ENCODE data around the gene CAMK1G. TPM values are rescaled to one million over a fixed set of nuclear protein-coding genes. Genes with fewer than 3 reads are reported as not detected.

The CAMK1G gene
- total RNA-seq, 1 donor from 2014 or later, result 2.4 TPM

- Mint-ChIP-seq H3K9me3 (ENCODE audit: low read depth) (no peaks in the 10 kb centered on the region), H3K27me3 (peaks cover 10% of the 10 kb centered on the region), H3K4me1 (ENCODE audit: low read depth) (peaks cover 5% of the 10 kb centered on the region), H3K4me3 (ENCODE audit: low read depth) (no peak overlapping the region), H3K36me3 (ENCODE audit: insufficient read depth) (no peaks in the 10 kb centered on the region), H3K27ac (no peak overlapping the region)
- TF ChIP-seq, protein P1, sequence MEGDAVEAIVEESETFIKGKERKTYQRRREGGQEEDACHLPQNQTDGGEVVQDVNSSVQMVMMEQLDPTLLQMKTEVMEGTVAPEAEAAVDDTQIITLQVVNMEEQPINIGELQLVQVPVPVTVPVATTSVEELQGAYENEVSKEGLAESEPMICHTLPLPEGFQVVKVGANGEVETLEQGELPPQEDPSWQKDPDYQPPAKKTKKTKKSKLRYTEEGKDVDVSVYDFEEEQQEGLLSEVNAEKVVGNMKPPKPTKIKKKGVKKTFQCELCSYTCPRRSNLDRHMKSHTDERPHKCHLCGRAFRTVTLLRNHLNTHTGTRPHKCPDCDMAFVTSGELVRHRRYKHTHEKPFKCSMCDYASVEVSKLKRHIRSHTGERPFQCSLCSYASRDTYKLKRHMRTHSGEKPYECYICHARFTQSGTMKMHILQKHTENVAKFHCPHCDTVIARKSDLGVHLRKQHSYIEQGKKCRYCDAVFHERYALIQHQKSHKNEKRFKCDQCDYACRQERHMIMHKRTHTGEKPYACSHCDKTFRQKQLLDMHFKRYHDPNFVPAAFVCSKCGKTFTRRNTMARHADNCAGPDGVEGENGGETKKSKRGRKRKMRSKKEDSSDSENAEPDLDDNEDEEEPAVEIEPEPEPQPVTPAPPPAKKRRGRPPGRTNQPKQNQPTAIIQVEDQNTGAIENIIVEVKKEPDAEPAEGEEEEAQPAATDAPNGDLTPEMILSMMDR (IDR thresholded peaks at IDR 0.05; ENCODE audit: unreplicated experiment), result peak; percentile 45
- DNase-seq (ENCODE audit: low spot score, unreplicated experiment), result no peak
Observed at GRCh38 chr1:209590405-209590804, 6.9 kb downstream of the CAMK1G start.

- Mint-ChIP-seq H3K36me3 (ENCODE audit: insufficient read depth) (no peaks in the 10 kb centered on the region), H3K27me3 (peaks cover 10% of the 10 kb centered on the region), H3K4me3 (ENCODE audit: low read depth) (no peak overlapping the region), H3K4me1 (ENCODE audit: low read depth) (no peaks in the 10 kb centered on the region), H3K9me3 (ENCODE audit: low read depth) (no peaks in the 10 kb centered on the region), H3K27ac (no peak overlapping the region)
- TF ChIP-seq, protein P1 (IDR thresholded peaks at IDR 0.05; ENCODE audit: unreplicated experiment), result no peak
- DNase-seq (ENCODE audit: low spot score, unreplicated experiment), result no peak
Observed at GRCh38 chr1:209593747-209594146, 10.2 kb downstream of the CAMK1G start.

DNA sequence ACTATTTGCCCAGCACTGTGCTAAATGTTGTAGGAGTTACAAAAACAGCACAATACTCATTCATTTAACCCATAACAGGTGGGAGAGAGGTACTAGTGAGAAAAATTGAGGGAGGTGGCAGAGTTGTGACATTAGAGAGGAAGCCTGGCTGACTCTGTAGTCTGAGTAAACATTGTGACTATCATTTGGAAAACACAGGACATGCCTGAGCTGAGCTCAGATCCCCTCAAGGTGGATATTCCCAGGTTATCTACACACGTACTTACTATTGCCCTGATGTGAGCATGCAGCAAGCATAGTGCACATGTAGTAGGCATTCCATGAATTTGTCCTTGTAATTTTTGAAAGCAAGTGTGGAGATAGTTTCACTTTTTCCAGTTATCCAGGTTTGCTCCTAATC is 10.9 kb downstream of the CAMK1G start:
- TF ChIP-seq, protein P1 (IDR thresholded peaks at IDR 0.05; ENCODE audit: unreplicated experiment), result no peak
- no peak for DNase-seq (ENCODE audit: low spot score, unreplicated experiment)
- no peak overlapping the region for H3K27ac Mint-ChIP-seq
- H3K9me3 Mint-ChIP-seq (ENCODE audit: low read depth), result no peaks in the 10 kb centered on the region
- H3K4me3 Mint-ChIP-seq (ENCODE audit: low read depth), result no peak overlapping the region
- peaks cover 10% of the 10 kb centered on the region for H3K27me3 Mint-ChIP-seq
- no peaks in the 10 kb centered on the region for H3K4me1 Mint-ChIP-seq (ENCODE audit: low read depth)
- H3K36me3 Mint-ChIP-seq (ENCODE audit: insufficient read depth), result no peaks in the 10 kb centered on the region

DNA sequence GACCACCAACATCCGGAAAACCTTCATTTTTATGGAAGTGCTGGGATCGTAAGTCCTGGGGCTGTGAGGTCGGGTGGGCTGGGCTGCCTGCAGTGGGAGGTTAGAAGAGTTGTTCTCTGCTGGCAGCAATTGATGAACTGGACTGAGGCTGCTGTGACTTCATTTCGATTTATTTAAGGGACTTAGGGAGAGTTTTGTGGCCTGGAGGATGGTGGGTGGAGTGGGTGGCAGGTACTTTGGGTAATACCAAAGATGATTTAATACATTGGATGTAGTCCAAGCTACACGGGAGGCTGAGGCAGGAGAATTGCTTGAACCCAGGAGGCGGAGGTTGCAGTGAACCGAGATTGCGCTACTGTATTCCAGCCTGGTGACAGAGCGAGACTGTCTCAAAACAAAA is 11.5 kb downstream of the CAMK1G start:
- Mint-ChIP-seq H3K4me1 (ENCODE audit: low read depth) (no peaks in the 10 kb centered on the region), H3K9me3 (ENCODE audit: low read depth) (no peaks in the 10 kb centered on the region), H3K36me3 (ENCODE audit: insufficient read depth) (no peaks in the 10 kb centered on the region), H3K27me3 (peaks cover 8% of the 10 kb centered on the region), H3K4me3 (ENCODE audit: low read depth) (no peak overlapping the region), H3K27ac (no peak overlapping the region)
- TF ChIP-seq, protein P1 (IDR thresholded peaks at IDR 0.05; ENCODE audit: unreplicated experiment), result no peak
- no peak for DNase-seq (ENCODE audit: low spot score, unreplicated experiment)

DNA sequence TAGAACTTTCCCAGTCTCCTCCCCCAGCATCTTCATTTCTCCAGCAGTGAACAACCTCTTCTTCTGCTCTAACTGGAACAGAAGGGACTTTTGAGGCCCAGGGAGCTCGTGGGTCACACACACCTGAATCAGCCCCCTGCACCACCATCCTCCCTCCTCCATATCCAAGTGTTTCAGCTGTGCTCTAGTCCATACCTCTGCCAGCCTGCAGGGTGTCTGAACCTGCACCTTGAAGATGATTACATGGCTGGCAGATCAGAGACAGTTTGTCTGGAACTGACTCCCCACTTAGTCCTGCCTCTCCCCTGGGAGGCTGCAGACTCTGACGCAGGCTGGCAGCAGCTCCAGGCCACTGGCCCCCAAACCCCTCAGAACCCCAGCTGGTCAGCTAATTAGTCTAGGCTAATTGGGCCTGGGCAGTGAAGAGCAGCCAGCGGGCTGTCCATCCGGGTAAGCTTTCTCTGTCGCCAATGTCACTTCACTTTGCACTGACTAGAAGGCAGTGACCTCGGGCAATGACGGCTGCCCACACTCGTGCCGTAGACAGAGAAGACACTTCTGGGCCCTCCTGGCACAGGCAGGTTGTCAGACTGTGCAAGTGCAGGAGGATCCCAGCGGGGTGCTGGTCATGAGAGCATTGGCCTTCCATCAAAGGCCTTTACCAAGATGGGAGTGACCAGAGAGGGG is 12.2 kb downstream of the CAMK1G start:
- Mint-ChIP-seq H3K4me3 (ENCODE audit: low read depth) (no peak overlapping the region), H3K27me3 (peaks cover 4% of the 10 kb centered on the region), H3K4me1 (ENCODE audit: low read depth) (peaks cover 2% of the 10 kb centered on the region)

More for the DNA sequence above, 12.2 kb downstream of the CAMK1G start:
- H3K9me3 Mint-ChIP-seq (ENCODE audit: low read depth), result no peaks in the 10 kb centered on the region
- DNase-seq (ENCODE audit: low spot score, unreplicated experiment), result no peak
- no peak overlapping the region for H3K27ac Mint-ChIP-seq
- TF ChIP-seq, protein P1 (IDR thresholded peaks at IDR 0.05; ENCODE audit: unreplicated experiment), result no peak
- H3K36me3 Mint-ChIP-seq (ENCODE audit: insufficient read depth), result no peaks in the 10 kb centered on the region
